GM21529 (cell line): Measurements from ENCODE around the gene FRMD4A.
"Not testable (repeated sequence)": the region's sequence is repeated elsewhere in the genome, so short reads cannot be mapped to it uniquely, and the experiment has no call there.

Experiments
- ATAC-seq: cut with Tn5 transposase; IDR thresholded peaks from one replicate; pipeline ENCODE4 v1.9.1; 2021; ENCODE audit not compliant: unreplicated experiment

The FRMD4A gene

GRCh38 chr10:13924040-13924725 lies 406.5 kb downstream of the FRMD4A start:
- no peak for ATAC-seq

DNA sequence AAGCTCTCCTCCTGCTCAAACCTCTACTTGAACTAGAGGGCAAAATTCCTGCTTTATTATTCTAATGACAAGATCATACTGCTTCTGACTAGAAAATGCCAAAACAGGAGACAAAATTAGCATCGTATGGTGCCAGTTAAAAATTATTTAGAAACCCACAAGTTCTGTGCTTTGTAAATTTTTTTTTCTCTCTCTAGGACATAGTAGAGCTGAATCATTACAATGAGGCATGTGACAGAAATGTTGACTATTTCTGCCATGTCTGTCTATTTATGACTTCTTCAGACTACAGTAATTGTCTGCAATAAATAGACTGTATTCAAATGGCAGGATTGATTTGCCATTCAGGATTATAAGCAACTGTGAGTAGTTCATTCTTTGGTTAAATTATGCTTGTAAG lies 408.1 kb downstream of the FRMD4A start:
- ATAC-seq: no peak

GRCh38 chr10:13921941-13922340 lies 408.8 kb downstream of the FRMD4A start:
- no peak for ATAC-seq

DNA sequence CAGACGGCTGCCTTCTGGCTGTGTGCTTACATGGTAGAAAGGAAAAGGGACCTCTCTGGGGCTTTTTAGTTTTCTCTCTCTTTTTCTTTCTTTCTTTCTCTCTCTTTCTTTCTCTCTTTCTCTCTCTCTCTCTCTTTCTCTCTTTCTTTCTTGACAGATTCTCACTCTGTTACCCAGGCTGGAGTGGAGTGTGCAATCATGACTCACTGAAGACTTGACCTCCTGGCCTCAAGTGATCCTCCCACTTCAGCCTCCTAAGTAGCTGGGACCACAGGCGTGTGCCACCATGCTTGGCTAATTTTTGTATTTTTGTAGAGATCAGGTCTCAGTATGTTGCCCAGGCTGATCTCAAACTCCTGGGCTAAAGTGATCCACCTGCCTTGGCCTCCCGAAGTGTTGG lies 409.6 kb downstream of the FRMD4A start:
- ATAC-seq: not testable (repeated sequence)

DNA sequence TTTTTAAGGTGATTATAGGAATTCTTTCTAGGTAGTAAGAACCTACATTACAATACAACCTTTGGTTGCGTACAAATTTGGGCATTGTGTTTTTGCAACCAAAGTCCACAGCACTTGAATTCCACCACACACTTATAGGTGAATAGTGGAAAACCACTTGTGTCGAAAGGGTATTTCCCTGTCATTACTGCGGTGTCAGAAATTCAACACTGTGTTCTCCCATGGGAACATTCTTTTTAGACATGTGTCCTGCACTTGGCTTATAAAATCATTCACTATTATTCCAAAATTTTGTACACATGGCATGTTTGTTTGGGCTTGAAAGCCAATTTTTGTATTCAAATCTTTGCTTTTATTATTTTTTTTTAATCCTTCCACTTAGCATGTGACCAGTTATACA lies 410.3 kb downstream of the FRMD4A start:
- ATAC-seq: no peak

- no peak for ATAC-seq
These were observed 410.7 kb downstream of the FRMD4A start for GRCh38 chr10:13920031-13920430.

- ATAC-seq: no peak
These were observed 412.9 kb downstream of the FRMD4A start for GRCh38 chr10:13917791-13918190.

GRCh38 chr10:13916384-13916947 lies 414.3 kb downstream of the FRMD4A start:
- ATAC-seq: no peak

- no peak for ATAC-seq
These were observed 415.0 kb downstream of the FRMD4A start for GRCh38 chr10:13915710-13916109.

DNA sequence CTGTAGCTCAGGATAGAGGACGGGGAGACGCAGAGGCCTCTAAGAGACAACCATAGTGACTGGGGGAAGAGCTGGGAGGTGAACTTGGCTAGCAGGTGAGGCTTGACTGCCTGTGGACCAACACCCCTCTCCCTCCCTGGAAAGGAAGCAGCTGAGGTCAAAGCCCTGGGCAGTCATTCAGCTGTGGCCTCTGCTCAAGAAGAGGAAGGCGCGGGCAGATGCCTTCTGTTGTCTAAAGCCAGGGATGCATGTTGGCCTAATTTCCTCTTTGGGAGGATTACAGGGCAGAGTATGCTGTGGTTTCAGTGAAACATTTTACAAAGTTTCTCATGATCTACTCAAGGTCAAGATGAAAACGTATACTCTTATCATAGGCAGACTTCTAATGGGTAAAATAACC lies 416.8 kb downstream of the FRMD4A start:
- ATAC-seq: no peak

DNA sequence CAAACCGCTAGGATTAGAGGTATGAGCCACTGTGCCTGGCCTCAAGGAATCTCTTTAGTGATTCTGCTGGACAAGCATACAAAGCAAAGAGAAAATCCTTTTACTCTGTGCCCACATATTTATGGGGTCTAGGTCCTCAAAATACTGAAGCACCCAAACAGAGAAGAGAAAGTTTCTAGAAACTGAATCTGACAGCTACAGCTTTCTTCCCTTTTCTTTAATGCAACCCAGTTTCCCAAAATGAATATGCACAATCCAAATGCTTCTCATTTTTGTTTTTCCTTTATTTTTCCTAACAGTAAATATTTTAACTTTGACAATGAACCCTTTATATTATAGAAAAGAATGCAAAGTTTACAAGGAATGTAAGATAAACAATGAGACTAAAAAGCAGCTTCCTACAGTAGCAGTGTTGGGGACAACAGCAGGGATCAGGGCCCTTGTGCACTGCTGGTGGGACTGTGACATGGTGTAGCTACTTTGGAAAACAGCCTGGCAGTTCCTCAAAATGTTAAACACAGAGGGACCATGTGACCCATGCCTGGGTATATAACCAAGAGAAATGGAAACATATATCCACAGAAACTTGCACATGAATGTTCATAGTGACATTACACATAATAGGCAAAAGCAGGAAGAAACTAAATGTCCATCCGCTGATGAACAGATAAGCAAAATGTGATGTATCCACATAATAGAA lies 418.8 kb downstream of the FRMD4A start:
- no peak for ATAC-seq

DNA sequence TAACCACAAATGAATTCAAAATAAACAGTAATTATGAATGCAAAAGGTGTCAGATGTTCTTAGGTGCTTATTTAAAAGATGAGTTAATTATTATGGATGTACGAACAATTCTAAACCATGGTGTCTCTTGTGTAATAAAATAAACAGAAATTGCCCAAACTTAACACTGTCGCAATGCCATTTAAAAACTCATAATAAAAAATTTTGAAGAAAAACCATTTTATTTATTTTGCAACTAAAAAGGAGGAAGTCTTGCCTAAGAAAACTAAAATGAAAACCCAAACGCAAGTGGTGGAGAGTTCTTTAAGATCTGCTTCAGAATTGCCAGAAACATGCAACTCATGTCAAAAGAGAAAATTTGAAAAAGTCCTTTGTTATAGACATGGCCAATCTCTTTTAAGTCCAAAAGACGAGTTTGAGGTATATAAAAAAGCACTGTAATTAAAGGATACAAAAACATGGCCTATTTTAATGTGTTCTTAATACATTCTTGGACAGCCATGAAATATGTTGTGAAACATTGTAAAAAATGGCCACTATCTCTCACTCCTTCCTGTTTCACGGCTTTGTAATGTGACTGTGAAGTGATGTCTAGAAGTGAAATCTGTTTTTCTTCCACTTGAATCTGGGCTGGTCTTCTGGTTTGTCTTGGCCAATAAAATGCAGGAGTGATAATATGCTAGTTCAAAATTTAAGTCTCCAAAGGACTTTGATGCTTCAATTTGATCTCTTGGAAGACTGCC lies 421.0 kb downstream of the FRMD4A start:
- no peak for ATAC-seq

DNA sequence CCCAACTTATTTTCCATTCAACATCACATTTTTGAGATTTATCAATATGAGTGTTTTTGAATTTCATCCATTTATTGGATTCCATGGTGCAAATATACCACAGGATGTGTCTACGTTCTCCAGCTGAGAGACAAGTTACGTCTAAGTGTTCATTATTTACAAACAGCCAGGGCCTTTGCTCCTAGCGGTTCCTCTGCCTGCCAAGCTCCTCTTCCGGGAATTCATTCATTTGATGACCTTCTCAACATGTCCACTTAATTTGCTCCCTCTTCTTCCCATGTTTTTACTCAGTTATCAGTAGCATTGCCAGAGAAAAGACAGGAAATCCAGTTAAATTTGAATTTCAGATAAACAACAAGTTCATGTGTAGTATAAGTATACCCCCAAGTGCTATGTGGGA lies 422.2 kb downstream of the FRMD4A start:
- no peak for ATAC-seq

DNA sequence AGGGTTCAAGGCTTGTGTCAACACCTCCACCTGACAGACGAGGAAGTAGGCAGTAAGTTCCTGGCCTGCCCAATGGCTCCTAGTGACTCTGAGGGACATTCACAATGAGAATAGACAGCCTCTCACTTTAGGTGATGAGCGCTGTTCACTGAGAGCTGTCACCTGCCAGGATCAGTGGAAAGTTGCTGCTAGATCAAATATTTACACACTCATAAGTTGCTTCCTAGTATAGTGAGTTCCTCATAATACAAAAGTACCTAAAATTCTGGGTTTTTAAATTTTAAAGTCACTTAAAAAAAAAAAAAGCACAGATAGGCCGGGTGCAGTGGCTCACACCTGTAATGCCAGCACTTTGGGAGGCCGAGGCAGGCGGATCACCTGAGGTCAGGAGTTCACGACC lies 423.2 kb downstream of the FRMD4A start:
- no peak for ATAC-seq

- ATAC-seq: no peak
These were observed 425.4 kb downstream of the FRMD4A start for GRCh38 chr10:13905281-13905680.

- ATAC-seq: no peak
These were observed 426.7 kb downstream of the FRMD4A start for GRCh38 chr10:13904064-13904463.

GRCh38 chr10:13902868-13903587 lies 427.7 kb downstream of the FRMD4A start:
- no peak for ATAC-seq

- no peak for ATAC-seq
These were observed 430.8 kb downstream of the FRMD4A start for GRCh38 chr10:13899941-13900340.

- ATAC-seq: not testable (repeated sequence)
These were observed 434.6 kb downstream of the FRMD4A start for GRCh38 chr10:13896146-13896545.

- ATAC-seq: no peak
These were observed 436.2 kb downstream of the FRMD4A start for GRCh38 chr10:13894412-13895093.
